ENCODE measurements around the gene PLCB1.
A peak's percentile ranks its signal among the peaks of the same experiment; 100 is the strongest.
"Not testable (repeated sequence)": the region's sequence is repeated elsewhere in the genome, so short reads cannot be mapped to it uniquely, and the experiment has no call there.

PLCB1 gene

GRCh38 chr20:8842525-8842924 lies 710.5 kb downstream of the PLCB1 start:
- no peak for DNase-seq (ENCODE audit: low read depth)

- no peak for DNase-seq (ENCODE audit: low read depth)
Measured at GRCh38 chr20:8844179-8844578, 712.1 kb downstream of the PLCB1 start.

DNA sequence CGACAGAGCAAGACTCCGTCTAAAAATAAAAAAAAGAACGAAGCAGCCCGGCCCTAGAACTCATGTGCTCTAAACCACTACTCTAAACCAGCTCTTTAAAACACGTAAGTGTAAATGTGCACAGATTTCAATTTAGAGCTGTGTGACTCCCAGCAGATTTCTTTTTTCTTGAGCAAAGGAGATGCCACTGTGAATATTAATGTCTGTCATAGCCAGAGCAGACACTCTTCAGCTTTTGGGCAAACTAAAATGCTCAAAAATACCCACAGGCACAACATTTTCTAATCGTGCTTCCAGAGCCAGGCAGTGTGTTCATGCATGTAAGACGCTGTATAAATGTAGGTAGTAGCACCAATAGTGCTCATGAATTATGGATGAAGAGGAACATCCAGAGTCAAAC lies 717.9 kb downstream of the PLCB1 start:
- DNase-seq (ENCODE audit: low read depth) = no peak

GRCh38 chr20:8851446-8851845 lies 719.4 kb downstream of the PLCB1 start:
- no peak for DNase-seq (ENCODE audit: low read depth)

GRCh38 chr20:8851919-8852318 lies 719.9 kb downstream of the PLCB1 start:
- DNase-seq (ENCODE audit: low read depth) = not testable (repeated sequence)

GRCh38 chr20:8853211-8853610 lies 721.1 kb downstream of the PLCB1 start:
- DNase-seq (ENCODE audit: low read depth) = not testable (repeated sequence)

GRCh38 chr20:8853805-8854338 lies 721.8 kb downstream of the PLCB1 start:
- peak; percentile 83 for DNase-seq (ENCODE audit: low read depth)

- DNase-seq (ENCODE audit: low read depth) = peak; percentile 55
Measured at GRCh38 chr20:8854571-8854970, 722.5 kb downstream of the PLCB1 start.

DNA sequence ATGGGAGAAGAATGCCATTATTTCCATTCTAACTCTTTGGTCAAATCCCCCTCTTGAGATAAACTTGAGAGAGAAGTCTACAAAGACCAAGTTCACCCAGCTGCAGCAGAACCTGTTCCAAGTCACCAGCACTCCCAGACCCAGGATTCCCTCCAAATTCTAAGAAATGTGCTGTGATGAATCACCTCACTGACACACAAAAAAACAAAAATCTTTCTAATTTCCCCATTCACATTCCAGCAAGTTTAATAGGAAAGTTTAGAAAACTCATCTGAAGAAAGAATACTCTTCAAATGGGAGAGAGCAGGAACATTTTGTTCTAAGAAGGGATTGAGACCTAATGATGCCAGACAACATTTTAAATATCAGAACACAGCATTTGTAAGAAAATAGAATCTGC lies 723.2 kb downstream of the PLCB1 start:
- peak; percentile 50 for DNase-seq (ENCODE audit: low read depth)

DNA sequence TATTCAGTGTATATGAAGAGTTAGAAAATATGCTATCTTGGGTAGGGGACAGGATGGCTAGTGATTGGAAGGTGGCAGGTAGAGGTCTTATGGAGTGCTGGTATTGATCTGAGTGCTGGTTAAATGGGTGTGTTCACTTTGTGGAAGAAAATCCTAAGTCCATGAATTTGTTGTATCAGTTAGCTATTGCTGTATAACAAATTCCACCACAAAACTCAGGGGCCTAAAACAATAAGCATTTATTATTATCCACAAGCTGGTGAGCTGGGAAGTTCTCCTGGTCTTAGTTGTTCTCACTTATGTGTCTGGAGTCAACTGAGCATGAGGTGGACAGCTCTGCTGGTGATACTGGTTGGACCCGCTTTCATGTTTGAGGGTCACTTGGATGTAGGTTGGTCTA lies 724.6 kb downstream of the PLCB1 start:
- no peak for DNase-seq (ENCODE audit: low read depth)

GRCh38 chr20:8858181-8858787 lies 726.2 kb downstream of the PLCB1 start:
- DNase-seq (ENCODE audit: low read depth) = peak; percentile 29

- peak; percentile 97 for DNase-seq (ENCODE audit: low read depth)
Measured at GRCh38 chr20:8860011-8860495, 728.0 kb downstream of the PLCB1 start.

DNA sequence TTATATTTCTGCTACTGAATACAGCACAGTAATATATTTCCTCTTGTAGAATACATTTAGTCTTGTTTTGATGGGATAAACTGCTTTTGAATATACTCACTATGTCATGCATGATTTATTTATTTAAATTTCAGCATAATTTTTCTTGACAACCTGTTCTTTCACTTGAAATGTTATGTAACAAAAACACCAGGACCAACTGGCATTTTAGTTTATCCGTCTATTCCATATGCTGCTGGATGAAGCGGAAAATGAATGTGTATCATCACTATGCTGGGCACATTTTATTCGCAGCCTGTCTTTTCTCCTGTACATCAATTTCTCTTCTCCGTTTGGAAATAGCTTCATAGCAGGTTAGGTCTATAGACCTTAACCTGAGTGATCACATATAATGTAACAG lies 730.0 kb downstream of the PLCB1 start:
- DNase-seq (ENCODE audit: low read depth) = no peak

DNA sequence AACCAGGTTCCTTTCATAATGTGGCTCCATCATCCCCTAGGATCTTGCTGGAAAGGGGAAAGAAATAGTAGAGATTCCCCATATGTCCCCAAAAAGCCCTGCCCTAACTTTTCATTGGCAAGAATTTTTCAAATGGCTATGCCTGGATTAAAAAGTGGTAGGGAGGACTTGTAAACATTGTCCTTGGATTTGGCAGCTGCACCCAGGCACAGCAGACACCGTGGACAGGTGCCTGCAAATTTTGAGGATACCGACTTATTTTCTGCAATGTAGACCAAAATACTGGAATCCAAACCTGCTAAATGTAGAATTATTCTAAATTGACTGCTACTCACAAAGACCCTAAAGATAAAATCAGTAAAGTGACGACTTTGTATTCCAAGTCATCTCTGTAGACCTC lies 733.6 kb downstream of the PLCB1 start:
- DNase-seq (ENCODE audit: low read depth) = no peak

DNA sequence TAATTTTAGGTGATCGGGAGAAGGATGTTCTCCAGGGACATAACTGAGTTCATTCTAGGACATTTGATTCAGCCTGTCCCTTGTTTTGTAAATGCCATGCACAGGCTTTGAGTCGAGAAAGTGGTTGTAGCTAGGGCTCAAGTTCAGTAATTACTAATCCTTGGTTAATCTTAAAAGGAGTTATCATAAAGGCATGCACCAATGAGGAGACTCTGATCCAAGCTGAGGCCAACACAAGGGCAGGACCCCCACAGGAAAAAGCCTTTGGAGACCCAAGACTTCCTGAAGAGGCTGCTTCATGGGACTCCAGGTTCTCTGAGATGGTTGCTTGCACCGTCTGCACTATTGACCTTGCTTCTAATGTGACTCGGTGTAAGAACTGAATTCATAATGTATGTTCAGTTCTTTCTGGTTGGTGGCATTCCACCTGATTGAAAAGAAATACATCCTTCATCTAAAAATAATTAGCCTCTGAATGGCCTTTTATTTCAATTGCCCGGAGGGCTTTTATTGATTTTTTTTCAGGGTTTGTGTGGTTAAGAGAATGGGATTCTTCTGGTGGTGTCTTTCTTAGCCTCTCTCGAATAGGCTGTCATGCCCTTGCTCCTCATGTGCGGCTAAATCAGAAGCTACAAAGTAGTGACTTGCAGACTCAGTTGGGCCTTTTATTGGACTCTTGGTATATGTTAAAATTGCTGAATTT lies 735.1 kb downstream of the PLCB1 start:
- no peak for DNase-seq (ENCODE audit: low read depth)

- no peak for DNase-seq (ENCODE audit: low read depth)
Measured at GRCh38 chr20:8870652-8871051, 738.6 kb downstream of the PLCB1 start.

DNA sequence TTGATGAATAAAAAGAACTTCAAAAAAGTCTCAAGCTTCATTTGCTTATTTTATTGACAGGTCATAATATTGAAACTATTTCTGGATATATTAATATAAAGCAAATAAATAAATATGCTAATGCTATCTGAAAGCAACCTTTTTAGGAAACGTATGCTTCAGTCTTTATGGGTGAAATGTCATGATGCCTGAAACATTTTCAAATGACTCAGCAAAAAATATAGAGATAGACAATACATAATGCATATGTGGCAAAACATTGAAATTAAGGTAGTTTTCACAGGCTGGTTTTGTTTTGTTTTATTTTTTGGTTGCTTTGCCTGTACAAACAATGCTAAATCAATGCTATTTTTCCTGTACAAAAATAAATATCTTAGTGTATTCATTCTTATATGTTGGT lies 742.4 kb downstream of the PLCB1 start:
- no peak for DNase-seq (ENCODE audit: low read depth)

DNA sequence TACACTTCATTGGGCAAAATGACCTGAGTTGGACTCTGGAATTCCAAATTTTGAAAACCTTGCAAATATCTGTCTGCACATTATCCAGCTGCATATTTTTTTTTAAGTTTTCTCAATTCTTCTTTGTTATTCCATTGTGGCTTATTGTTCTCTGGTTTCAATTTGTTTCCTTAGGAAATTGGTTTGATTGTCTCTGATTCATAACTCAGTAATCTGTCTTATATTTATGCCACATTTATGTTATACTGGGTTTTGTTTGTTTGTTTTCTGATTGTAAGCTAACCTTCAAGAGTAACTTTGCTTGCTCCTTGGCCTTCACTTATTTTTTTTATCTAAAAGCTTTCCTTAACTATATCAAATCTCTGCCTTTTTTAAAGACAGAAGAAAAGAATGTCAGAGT lies 743.5 kb downstream of the PLCB1 start:
- DNase-seq (ENCODE audit: low read depth) = peak; percentile 16

- DNase-seq (ENCODE audit: low read depth) = no peak
Measured at GRCh38 chr20:8876366-8876765, 744.3 kb downstream of the PLCB1 start.

DNA sequence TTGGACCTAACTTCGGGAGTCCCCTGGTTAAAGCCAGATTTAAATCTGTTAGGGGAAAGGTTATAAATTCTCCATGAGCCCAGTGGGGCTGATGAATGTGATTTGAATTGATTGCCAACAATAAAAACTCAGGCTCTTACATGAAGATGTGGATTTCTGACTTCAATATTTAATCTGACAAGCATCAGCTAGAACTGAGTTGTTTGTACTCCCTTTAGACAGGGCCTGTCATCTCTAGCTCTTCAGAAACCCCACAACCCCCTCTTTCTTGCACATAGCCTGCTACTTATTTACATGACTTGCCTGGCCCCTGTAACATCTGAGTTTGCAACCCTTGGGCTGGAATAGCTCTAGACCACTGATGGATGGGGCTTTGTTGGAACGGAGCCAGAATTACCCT lies 745.2 kb downstream of the PLCB1 start:
- DNase-seq (ENCODE audit: low read depth) = no peak

GRCh38 chr20:8879669-8880068 lies 747.6 kb downstream of the PLCB1 start:
- no peak for DNase-seq (ENCODE audit: low read depth)

DNA sequence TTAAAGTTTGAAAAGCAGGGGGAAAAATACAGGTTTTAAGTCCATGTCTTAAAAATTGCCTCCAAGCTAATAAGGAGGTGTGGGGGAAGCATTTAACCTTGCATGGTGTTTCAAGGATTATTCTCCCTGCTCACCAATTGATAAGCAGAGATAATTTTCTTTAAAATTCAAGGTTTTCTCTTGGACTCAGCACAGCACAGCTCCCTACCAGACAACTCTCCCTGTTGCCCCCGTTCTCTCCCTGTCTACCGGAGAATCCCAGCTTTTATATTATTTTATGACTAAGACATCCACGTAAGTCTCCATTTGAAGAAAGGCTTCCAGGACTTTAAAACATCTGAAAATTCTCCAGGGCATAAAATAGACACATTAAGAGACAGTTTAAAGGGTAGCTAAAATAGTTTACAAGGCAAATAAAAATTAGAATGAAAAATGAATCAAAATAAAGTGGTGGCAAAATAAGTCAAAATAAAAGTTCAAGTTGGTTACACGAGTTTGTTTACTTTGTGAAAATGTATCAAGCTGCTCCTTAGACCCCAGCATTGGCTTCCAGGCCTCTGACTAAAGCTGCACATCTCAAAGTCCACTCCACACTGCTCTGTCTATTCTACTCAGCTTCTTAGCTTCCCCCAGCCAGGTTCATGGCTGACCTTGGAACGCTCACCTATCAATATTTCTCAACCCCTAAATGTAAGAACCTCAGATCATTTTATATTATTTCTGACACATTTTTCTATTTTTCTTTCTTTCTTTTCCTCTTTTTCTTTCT lies 748.2 kb downstream of the PLCB1 start:
- no peak for DNase-seq (ENCODE audit: low read depth)

- DNase-seq (ENCODE audit: low read depth) = no peak
Measured at GRCh38 chr20:8891039-8891438, 759.0 kb downstream of the PLCB1 start.
